Fibroblast of skin of right biceps (primary cell): ENCODE results near the gene SPO11.
A peak's percentile ranks its signal among the peaks of the same experiment; 100 is the strongest.

ENCODE experiments used
- DNase-seq: peaks from one replicate; pipeline ENCODE4 v3.0.0-alpha.2; 2013

Gene SPO11

GRCh38 chr20:57379263-57379647 is 49.7 kb downstream of the SPO11 start:
- DNase-seq, result no peak

- DNase-seq, result no peak
Observed at GRCh38 chr20:57380081-57380750, 50.6 kb downstream of the SPO11 start.

- DNase-seq, result peak; percentile 64
Observed at GRCh38 chr20:57381596-57382503, 52.2 kb downstream of the SPO11 start.

GRCh38 chr20:57382516-57382915 is 52.9 kb downstream of the SPO11 start:
- DNase-seq, result no peak

GRCh38 chr20:57383447-57384347 is 54.1 kb downstream of the SPO11 start:
- no peak for DNase-seq

GRCh38 chr20:57384486-57384885 is 54.9 kb downstream of the SPO11 start:
- no peak for DNase-seq

- no peak for DNase-seq
Observed at GRCh38 chr20:57384953-57385761, 55.6 kb downstream of the SPO11 start.

- DNase-seq, result no peak
Observed at GRCh38 chr20:57385940-57386339, 56.3 kb downstream of the SPO11 start.

GRCh38 chr20:57386762-57387161 is 57.2 kb downstream of the SPO11 start:
- DNase-seq, result no peak

- no peak for DNase-seq
Observed at GRCh38 chr20:57387463-57387862, 57.9 kb downstream of the SPO11 start.

- no peak for DNase-seq
Observed at GRCh38 chr20:57387945-57388371, 58.4 kb downstream of the SPO11 start.

GRCh38 chr20:57388953-57389694 is 59.5 kb downstream of the SPO11 start:
- DNase-seq, result peak; percentile 65

GRCh38 chr20:57389695-57390603 is 60.3 kb downstream of the SPO11 start:
- DNase-seq, result no peak

- DNase-seq, result peak; percentile 76
Observed at GRCh38 chr20:57390604-57391438, 61.2 kb downstream of the SPO11 start, which contains the start of gene RBM38. Gene RBM38 (plus strand): TSS chr20:57391396. CDS start chr20:57391582, 186 bp downstream.

- no peak for DNase-seq
Observed at GRCh38 chr20:57391439-57392301, 62.1 kb downstream of the SPO11 start.

GRCh38 chr20:57392512-57393271 is 63.1 kb downstream of the SPO11 start:
- DNase-seq, result no peak
